ENCODE results near the gene ZNF112. TPM values are rescaled to one million over a fixed set of nuclear protein-coding genes. Genes with fewer than 3 reads are reported as not detected.
A peak's percentile ranks its signal among the peaks of the same experiment; 100 is the strongest.

The ZNF112 gene
- polyA plus RNA-seq, 2 of the 4 experiments (the other 2 are of a cell fraction): 3.3 to 6.9 TPM

- DNase-seq (ENCODE audit: low read depth in 1 of 2, low spot score in 1 of 2) (no peak), FAIRE-seq (no peak), ATAC-seq (no peak)
- WGBS (ENCODE audit: missing lambda C conversion rate): 12% methylated on average over 2 of the region's 2 CpGs
- H3K4me2 ChIP-seq: no peak overlapping the region
- POLR2A ChIA-PET: interaction anchor here (0.7 kb wide), 1 partner anchor 55 kb away, joined by 3 read pairs; no protein-coding TSS in a partner anchor
- CTCF ChIA-PET: interaction anchor here (0.9 kb wide), 1 partner anchor 21 kb away, joined by 3 read pairs; no protein-coding TSS in a partner anchor
- H3K4me3 ChIP-seq: no peak overlapping the region
- peaks cover 54% of the 10 kb centered on the region for H3K9me3 ChIP-seq
- no peak overlapping the region for H3K27ac ChIP-seq
- H3K4me1 ChIP-seq: no peaks in the 10 kb centered on the region
- TF ChIP-seq USF2 (IDR thresholded peaks at IDR 0.05): no peak
- TF ChIP-seq CBX2 (IDR thresholded peaks at IDR 0.05; ENCODE audit: borderline replicate concordance, low read depth): no peak
- no peak for TF ChIP-seq BHLHE40 (IDR thresholded peaks at IDR 0.05; ENCODE audit: low read depth, low read length)
- TF ChIP-seq EHMT2 (IDR thresholded peaks at IDR 0.05; ENCODE audit: low read depth): no peak
- no peak for TF ChIP-seq KDM5A (IDR thresholded peaks at IDR 0.05)
- TF ChIP-seq HOXB13 (CRISPR knock-in tag; IDR thresholded peaks at IDR 0.05; ENCODE audit: low read depth): no peak
- TF ChIP-seq REST (IDR thresholded peaks at IDR 0.05): no peak
- no peak for TF ChIP-seq RCOR1 (IDR thresholded peaks at IDR 0.05; ENCODE audit: low read depth, low read length)
- no peak for TF ChIP-seq MAZ (IDR thresholded peaks at IDR 0.05; ENCODE audit: borderline replicate concordance, low read depth, low read length)
- TF ChIP-seq FOSL2 (IDR thresholded peaks at IDR 0.05): no peak
- no peak for TF ChIP-seq FOSL2 (CRISPR knock-in tag; IDR thresholded peaks at IDR 0.05)
- no peak for TF ChIP-seq ELK1 (IDR thresholded peaks at IDR 0.05; ENCODE audit: low read depth, low read length)
- no peak for TF ChIP-seq ZSCAN20 (CRISPR knock-in tag; IDR thresholded peaks at IDR 0.05)
- no peak for TF ChIP-seq SMC3 (IDR thresholded peaks at IDR 0.05)
- TF ChIP-seq JUN (IDR thresholded peaks at IDR 0.05): no peak
Observed at GRCh38 chr19:44374789-44375188, 18.3 kb upstream of the ZNF112 start.

- ChIA-PET CTCF (no interaction called here), POLR2A (no interaction called here)
- Histone ChIP-seq H3K9me3 (peaks cover 56% of the 10 kb centered on the region; the same call in 2 of the 3 replicates), H3K4me1 (no peaks in the 10 kb centered on the region), H3K4me2 (no peak overlapping the region), H3K27ac (no peak overlapping the region), H3K4me3 (no peak overlapping the region)
- DNase-seq (ENCODE audit: low read depth in 1 of 2, low spot score in 1 of 2) (no peak), FAIRE-seq (peak; percentile 98), ATAC-seq (no peak)
- 54% methylated on average over 20 of the region's 20 CpGs for WGBS (ENCODE audit: missing lambda C conversion rate)
- TF ChIP-seq ZC3H11A (IDR thresholded peaks at IDR 0.05) (no peak), PHF8 (IDR thresholded peaks at IDR 0.05; ENCODE audit: borderline replicate concordance, low read depth) (no peak), MAFK (IDR thresholded peaks at IDR 0.05; ENCODE audit: partially characterized antibody) (peak; percentile 51), HOXB13 (CRISPR knock-in tag; IDR thresholded peaks at IDR 0.05; ENCODE audit: low read depth) (no peak), TP53 (CRISPR knock-in tag; IDR thresholded peaks at IDR 0.05) (no peak), HOXB5 (CRISPR knock-in tag; IDR thresholded peaks at IDR 0.05) (no peak)
Observed at GRCh38 chr19:44371815-44372480, 15.5 kb upstream of the ZNF112 start.

All from A549 (cell line).